AG08395 (cell line): ENCODE data around the gene TP53I13.
A peak's percentile ranks its signal among the peaks of the same experiment; 100 is the strongest.

Experiments used
- DNase-seq: peaks from one replicate; pipeline ENCODE4 v3.0.0; 2012; ENCODE audit warnings: mixed read lengths, low spot score

Gene TP53I13

DNA sequence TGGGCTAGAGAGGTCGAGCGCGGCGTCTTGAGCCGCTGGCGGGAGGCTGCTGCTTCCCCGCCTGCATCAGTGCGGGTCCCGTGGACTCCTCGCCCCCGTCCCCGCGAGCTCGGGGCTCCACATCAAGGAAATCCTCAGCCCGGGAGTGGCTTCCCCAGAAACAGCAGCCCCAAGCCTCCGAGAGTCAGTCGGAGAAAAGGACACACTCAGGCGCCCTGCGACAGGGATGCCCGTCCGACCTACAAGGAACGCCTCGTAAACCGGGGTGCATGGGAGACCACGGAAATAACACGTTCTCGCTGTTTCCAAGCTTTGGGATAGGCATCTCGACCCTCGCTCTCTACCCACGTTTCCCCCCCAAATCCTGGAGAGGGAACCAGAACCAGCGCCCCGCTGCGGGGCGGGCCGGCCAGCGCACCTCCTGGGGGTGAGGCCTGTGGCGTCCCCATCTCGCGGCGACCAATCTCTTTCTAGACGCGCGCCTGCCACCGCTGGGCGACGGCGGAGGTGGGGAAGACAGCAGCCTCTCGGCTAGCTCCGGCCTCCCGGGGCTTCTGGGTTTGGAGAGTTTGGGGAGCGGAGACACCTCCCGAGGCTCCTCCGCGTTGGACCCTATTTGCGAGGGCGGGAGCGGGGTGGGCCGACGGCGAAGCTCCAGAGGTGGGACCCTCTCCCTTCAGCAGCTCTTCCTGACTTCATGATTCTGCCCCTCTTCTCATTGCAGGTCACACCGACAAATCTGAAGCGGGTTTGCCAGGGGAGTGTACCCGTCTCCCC lies 759 bp upstream of the TP53I13 start:
- DNase-seq, result peak; percentile 63

- DNase-seq, result peak; percentile 60
Observed at GRCh38 chr17:29569245-29569950, 897 bp downstream of the TP53I13 start.

DNA sequence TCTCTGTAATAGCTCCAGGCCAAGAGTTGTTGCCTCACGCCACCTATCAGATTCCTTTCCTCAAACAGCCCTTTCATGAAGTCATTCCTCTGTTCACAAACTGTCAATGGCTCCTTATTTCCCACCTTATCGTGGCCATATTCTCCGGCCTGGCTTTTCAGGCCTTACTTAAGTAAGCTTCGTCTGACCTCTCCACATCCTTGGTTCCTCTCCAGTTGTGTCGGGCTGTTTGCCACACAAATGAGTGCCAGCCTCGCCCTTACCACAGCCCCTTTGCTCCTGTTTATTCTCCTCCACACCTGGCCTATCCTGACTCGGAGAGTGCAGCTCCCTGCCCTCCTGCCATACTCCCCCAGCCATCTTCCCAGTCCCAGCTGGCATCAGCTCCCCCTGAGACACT lies 2.0 kb downstream of the TP53I13 start:
- DNase-seq, result no peak

- no peak for DNase-seq
Observed at GRCh38 chr17:29571486-29571882, 3.0 kb downstream of the TP53I13 start.

DNA sequence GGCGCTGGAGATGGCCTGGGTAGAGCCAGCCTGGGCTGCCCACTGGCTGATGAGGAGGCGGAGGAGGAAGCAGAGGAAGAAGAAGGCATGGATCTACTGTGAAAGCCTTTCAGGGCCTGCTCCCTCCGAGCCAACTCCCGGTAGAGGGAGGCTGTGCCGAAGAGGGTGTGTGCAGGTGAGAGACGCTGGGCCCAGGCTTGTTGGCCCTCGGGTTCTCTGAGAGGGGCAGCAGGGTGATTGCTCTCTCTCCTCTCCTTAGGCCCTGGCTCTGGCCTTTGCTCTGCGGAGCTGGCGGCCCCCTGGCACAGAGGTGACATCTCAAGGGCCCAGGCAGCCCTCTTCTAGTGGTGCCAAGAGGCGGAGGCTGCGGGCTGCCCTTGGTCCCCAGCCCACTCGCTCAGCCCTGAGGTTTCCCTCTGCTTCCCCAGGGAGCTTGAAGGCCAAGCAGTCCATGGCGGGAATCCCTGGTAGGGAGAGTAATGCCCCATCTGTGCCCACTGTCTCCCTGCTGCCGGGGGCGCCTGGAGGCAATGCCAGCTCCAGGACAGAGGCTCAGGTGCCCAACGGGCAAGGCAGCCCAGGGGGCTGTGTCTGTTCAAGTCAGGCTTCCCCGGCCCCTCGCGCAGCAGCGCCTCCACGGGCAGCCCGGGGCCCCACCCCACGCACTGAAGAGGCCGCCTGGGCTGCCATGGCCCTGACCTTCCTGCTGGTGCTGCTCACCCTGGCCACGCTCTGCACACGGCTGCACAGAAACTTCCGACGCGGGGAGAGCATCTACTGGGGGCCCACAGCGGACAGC lies 3.6 kb downstream of the TP53I13 start:
- no peak for DNase-seq

DNA sequence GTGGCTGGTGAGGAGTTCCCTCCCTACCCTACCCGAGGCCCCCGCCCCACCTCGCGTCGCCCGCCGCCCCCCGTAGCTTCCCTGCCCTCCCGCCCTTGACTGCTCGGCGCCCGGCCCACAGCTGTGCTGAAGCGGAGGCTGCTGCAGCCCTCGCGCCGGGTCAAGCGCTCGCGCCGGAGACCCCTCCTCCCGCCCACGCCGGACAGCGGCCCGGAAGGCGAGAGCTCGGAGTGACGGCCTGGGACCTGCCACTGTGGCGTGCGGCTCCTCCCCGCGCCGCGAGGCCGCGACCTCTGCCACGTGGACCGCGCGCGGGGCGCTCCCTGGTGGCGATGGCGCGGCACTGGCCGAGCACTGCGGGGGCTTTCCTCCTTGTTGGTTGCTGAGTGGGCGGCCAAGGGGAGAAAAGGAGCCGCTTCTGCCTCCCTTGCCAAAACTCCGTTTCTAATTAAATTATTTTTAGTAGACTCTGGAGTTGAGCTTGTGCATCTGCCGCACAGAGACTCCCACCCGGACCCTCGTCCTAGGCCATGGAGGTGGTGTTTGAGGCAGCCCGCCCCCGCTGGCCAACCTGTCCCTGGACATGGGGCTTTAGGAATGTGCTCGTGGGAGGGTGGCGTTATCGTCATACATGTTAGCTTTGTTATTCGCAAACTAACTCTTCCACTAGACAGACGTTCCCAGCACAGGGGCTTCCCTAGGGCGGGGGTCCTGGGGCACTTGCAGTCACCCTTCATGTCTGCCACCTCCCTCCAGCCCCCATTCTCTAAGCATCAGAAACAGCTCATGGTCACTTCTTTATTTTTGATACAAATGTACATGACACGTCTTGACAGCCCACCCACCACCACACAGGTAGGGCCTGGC lies 4.4 kb downstream of the TP53I13 start:
- DNase-seq, result peak; percentile 70

DNA sequence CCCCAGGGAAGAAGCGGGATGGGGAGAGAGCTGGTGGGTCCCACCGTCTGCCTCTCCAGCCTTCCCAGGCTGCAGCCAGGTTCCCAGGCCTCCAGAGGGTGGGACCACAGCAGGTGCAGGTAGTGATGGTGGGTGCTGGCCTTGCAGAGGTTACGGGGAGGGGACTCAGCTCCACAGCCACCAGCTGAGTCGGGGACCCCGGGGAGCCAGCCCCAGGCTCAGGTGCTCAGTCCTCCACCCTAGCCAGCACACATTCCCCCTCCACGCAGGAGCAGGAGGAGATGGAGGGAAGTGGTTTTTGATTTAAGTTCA lies 5.0 kb downstream of the TP53I13 start:
- DNase-seq, result no peak

GRCh38 chr17:29573871-29574731 lies 5.6 kb downstream of the TP53I13 start:
- no peak for DNase-seq

DNA sequence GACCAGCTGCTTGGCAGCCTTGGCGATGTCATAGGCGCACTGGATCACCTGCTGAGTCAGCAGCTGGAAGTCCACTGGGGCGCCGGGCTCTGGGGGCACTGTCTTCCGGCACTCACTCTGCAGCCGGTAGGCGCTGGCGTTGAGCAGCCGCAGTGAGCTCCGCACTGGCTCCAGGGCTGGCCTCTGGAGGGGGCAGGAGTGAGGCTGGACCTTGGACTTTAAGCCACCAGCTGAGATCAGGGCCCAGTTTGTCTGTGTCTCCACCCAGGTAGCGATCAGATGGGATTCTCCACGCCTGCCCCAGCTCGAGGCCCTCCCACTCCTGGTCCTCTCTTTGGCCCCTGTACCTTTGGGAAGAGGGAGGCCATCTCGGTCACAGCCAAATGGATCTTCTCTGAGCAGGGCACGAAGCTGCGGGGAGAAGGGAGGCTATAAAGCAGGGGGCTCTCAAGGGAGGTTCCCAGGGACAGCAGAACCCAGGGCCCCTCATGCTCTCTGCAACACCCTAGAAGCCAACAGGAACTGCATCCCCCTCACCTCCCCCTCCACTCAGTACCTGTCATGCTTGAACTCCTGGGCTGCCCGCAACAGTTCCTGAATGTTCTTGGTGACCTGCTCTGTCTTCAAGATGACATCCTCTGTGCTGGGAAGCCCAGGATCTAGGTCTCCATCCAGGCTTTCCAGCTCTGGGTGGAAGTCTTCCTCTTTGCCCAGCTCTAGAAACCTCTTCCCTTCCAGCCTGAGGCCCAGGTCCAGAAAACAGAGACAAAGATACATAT lies 6.4 kb downstream of the TP53I13 start:
- DNase-seq, result no peak

DNA sequence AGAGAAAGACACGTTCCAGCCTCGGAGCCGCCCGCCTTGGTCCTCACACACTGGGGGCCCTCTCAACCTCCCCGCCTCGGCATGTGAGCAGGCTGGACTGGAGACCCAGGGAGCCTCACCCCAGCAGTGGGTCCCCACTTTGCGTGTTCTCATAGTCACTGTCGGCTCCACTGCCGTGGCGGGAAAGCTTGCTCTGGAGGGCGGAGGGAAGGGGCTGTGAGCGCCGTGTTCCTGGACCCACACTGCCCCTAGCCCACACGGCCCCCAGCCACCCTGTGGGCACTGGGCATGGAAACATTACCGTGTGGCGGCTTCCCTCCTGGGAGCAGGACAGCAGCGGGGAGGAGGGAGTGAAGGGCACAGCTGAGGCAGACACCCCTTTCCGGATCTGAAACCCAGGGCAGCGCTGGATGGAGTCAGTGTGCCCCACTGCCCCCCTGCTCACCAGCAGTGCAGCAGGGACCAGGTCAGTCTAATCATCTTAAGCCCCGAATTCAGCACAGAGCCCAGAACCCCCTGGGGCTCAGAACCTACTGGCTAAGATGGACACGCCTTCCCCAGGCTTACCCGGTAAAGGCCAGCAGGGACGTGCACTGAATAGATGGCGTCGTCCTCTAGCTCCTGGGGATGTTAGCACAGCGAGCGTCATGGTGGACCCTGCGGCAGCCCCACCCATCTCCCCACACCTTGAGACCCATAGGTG lies 7.2 kb downstream of the TP53I13 start:
- no peak for DNase-seq

- no peak for DNase-seq
Observed at GRCh38 chr17:29576214-29577000, 7.9 kb downstream of the TP53I13 start.

DNA sequence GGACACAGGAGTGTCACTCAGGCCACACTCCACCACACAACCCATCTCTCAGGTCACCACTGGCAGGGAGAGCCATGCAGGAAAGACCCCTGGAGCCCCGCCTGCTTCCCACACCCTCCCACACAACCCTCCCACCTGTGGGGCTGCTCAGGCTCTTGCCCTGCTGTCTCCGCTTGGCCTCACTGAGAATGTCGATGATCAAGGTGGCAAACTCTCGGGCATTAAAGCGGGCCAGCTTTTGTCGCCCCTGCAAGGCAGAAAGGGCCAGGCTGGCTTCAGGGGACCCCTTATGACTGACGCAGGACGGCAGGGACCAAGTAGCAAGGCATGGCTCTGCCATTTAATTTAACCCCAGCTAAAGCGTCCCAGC lies 8.5 kb downstream of the TP53I13 start:
- DNase-seq, result no peak

GRCh38 chr17:29577385-29578211 lies 9.1 kb downstream of the TP53I13 start:
- DNase-seq, result peak; percentile 89

DNA sequence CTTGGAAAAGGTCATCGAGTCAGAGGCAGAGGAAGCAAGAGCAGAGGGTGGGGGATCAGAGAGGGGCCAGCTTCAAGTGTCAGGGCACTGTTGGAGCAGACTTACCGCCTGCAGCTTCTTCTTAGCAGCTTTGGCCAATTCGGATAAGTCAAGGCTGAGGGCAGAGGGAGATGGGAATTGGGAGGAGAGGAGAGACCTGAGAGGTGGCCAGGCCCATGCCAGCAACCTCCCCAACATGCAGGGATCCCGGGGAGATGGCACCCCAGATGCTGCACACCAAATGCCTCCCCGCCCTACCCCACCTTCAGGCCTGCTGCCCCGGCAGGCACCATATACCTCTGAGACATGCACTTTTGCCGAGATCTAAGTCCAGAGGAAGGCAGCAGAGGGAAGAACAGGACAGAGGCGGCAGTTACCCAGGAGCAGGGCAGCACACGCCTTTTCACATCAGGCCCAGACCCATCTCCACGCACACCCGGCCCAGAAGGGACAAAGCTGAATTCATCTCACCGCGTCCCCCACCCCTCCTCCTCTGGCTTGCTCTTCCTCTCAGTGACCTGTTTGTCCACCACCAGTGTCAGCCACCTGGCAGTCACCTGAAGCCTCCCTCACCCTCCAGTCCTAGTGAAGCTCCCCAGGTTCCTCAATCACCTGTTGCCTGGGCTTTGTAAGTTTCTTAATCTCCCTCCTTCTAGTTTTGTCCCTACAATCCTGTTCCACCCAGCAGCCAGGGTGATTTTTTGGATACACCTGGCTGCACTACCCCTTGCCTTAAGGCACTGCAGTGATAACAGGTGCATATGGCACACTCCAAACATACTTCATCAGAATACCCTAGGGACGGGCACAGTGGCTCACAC lies 10.4 kb downstream of the TP53I13 start:
- no peak for DNase-seq

- DNase-seq, result peak; percentile 91
Observed at GRCh38 chr17:29579866-29580771, 11.6 kb downstream of the TP53I13 start.
